BJ (cell line): Measurements from ENCODE around the gene RANBP3. TPM values are rescaled to one million over a fixed set of nuclear protein-coding genes. Genes with fewer than 3 reads are reported as not detected.

Experiments
- CTCF ChIA-PET: fragments of 350-600 bp; formaldehyde crosslinking; extraction: SDS; loops from one replicate; lab custom pipeline; 2021; ENCODE audit warnings: antibody characterized with exemption, inconsistent platforms; lab: Yijun Ruan, JAX
- POLR2A ChIA-PET: fragments of 300-600 bp; sonication (Branson Sonifier 250); formaldehyde crosslinking; extraction: SDS; loops from one replicate; lab custom pipeline; 2021; ENCODE audit warnings: antibody characterized with exemption; lab: Charles Lee
- DNase-seq: peaks from one replicate; pipeline ENCODE4 v3.0.0-alpha.2; 2011; ENCODE audit warnings: low read depth
- H3K27me3 ChIP-seq: 2 replicates; pipeline ENCODE4 v1.6.0; 2011; ENCODE audit warnings: low read length; ENCODE audit not compliant: control insufficient read depth, insufficient read depth
- H3K36me3 ChIP-seq: 2 replicates; pipeline ENCODE4 v1.5.1; 2011; ENCODE audit warnings: low read length; ENCODE audit not compliant: control insufficient read depth, insufficient read depth
- H3K4me3 ChIP-seq: 2 replicates; pipeline ENCODE4 v1.5.1; 2011; ENCODE audit warnings: low read depth, mild to moderate bottlenecking, control low read depth, low read length
- CTCF ChIP-seq: IDR thresholded peaks from 2 replicates; pipeline ENCODE4 v1.5.1; 2011; ENCODE audit warnings: low read depth, mild to moderate bottlenecking, control low read depth, inconsistent platforms, low read length, moderate library complexity; ENCODE audit not compliant: insufficient read depth
- polyA plus RNA-seq: library from polyadenylated mRNA; depleted of rRNA; stranded (reverse); fragments of >200 nt; gene quantifications from 2 replicates; pipeline ENCODE4 v1.2.3, GENCODE V29; 2011

Gene RANBP3
- polyA plus RNA-seq, 1 experiment, result 68.6 TPM

- ChIA-PET CTCF (interaction anchor here (0.6 to 4.0 kb wide), 4 partner anchors 9 to 1226 kb away, joined by 3 to 49 read pairs (median 4); partner anchors contain the start of gene RANBP3), POLR2A (no interaction called here)
- TF ChIP-seq CTCF, result no peak
- DNase-seq, result no peak
- no peak overlapping the region for H3K4me3 ChIP-seq
- no peaks in the 10 kb centered on the region for H3K27me3 ChIP-seq
- H3K36me3 ChIP-seq, result peaks cover 10% of the 10 kb centered on the region
Measured at GRCh38 chr19:5969476-5969875, 8.5 kb downstream of the RANBP3 start.

- TF ChIP-seq CTCF, result no peak
- ChIA-PET CTCF (interaction anchor here (0.7 to 4.0 kb wide), 22 partner anchors 9 to 191 kb away, joined by 3 to 78 read pairs (median 5); partner anchors contain the start of genes NDUFA11 and RANBP3), POLR2A (no interaction called here)
- no peaks in the 10 kb centered on the region for H3K27me3 ChIP-seq
- peaks cover 9% of the 10 kb centered on the region for H3K36me3 ChIP-seq
- H3K4me3 ChIP-seq, result no peak overlapping the region
- no peak for DNase-seq
Measured at GRCh38 chr19:5968431-5969373, 9.2 kb downstream of the RANBP3 start.

GRCh38 chr19:5967994-5968430 is 9.9 kb downstream of the RANBP3 start:
- CTCF ChIA-PET, result interaction anchor here (0.7 to 4.0 kb wide), 24 partner anchors 8 to 281 kb away, joined by 3 to 78 read pairs (median 5); partner anchors contain the start of genes NDUFA11 and RANBP3
- peak; percentile 86 for TF ChIP-seq CTCF
- no peak overlapping the region for H3K4me3 ChIP-seq

GRCh38 chr19:5967571-5967970 is 10.4 kb downstream of the RANBP3 start:
- TF ChIP-seq CTCF, result no peak
- ChIA-PET POLR2A (no interaction called here), CTCF (interaction anchor here (0.7 to 4.0 kb wide), 24 partner anchors 8 to 280 kb away, joined by 3 to 78 read pairs (median 5); partner anchors contain the start of genes NDUFA11 and RANBP3)
- no peaks in the 10 kb centered on the region for H3K27me3 ChIP-seq
- DNase-seq, result no peak
- peaks cover 7% of the 10 kb centered on the region for H3K36me3 ChIP-seq
- H3K4me3 ChIP-seq, result no peak overlapping the region

More at GRCh38 chr19:5967994-5968430, 9.9 kb downstream of the RANBP3 start:
- POLR2A ChIA-PET, result no interaction called here
- H3K36me3 ChIP-seq, result peaks cover 7% of the 10 kb centered on the region
- H3K27me3 ChIP-seq, result no peaks in the 10 kb centered on the region
- no peak for DNase-seq

- peaks cover 7% of the 10 kb centered on the region for H3K36me3 ChIP-seq
- no peak for DNase-seq
- TF ChIP-seq CTCF, result no peak
- POLR2A ChIA-PET, result no interaction called here
- CTCF ChIA-PET, result interaction anchor here (0.7 to 4.0 kb wide), 7 partner anchors 11 to 56 kb away, joined by 3 to 78 read pairs (median 9); partner anchors contain the start of gene RANBP3
- no peak overlapping the region for H3K4me3 ChIP-seq
- H3K27me3 ChIP-seq, result no peaks in the 10 kb centered on the region
Measured at GRCh38 chr19:5966941-5967340, 11.0 kb downstream of the RANBP3 start.
